PC-3 (cell line): ENCODE results near the gene RHOBTB1. TPM values are rescaled to one million over a fixed set of nuclear protein-coding genes. Genes with fewer than 3 reads are reported as not detected.

ENCODE experiments used
- ATAC-seq: fragments of 200-7000 bp; cut with Tn5 transposase; 2 replicates; pipeline ENCODE4 v1.9.1; 2020; ENCODE audit warnings: mild to moderate bottlenecking, moderate library complexity
- BruUV-seq: library from RNA; stranded (reverse); fragments of 400-500 nt; replicated peaks from 2 replicates; lab custom pipeline; 2021; lab: Mats Ljungman, UMichigan
- CTCF ChIA-PET: fragments of 300-600 bp; sonication (Branson Sonifier 250); formaldehyde crosslinking; loops from one replicate; lab custom pipeline; 2022; ENCODE audit warnings: antibody characterized with exemption; lab: Charles Lee
- POLR2A ChIA-PET: fragments of 300-600 bp; sonication (Branson Sonifier 250); formaldehyde crosslinking; loops from one replicate; lab custom pipeline; 2022; ENCODE audit warnings: antibody characterized with exemption; ENCODE audit not compliant: unreplicated experiment; lab: Charles Lee
- DNase-seq: peaks from one replicate; pipeline ENCODE4 v3.0.0-alpha.2; 2015
- H2AFZ ChIP-seq: fragments of 300-600 bp; sonication (generic); 2 replicates; pipeline ENCODE4 v1.6.0; 2016; ENCODE audit warnings: antibody characterized with exemption, low read length
- H3F3A ChIP-seq: fragments of 300-600 bp; sonication (generic); one replicate; pipeline ENCODE4 v1.6.0; 2017; ENCODE audit warnings: antibody characterized with exemption, low read length, control low read depth, mild to moderate bottlenecking; ENCODE audit not compliant: unreplicated experiment
- H3K27ac ChIP-seq: fragments of 300-600 bp; sonication (generic); 2 replicates; pipeline ENCODE4 v1.5.1; 2016; ENCODE audit warnings: mild to moderate bottlenecking, low read length
- H3K27me3 ChIP-seq: fragments of 300-600 bp; sonication (generic); 2 replicates; pipeline ENCODE4 v1.6.1; 2016; ENCODE audit warnings: low read length, mixed read lengths
- H3K36me3 ChIP-seq: fragments of 300-600 bp; sonication (generic); 2 replicates; pipeline ENCODE4 v1.6.1; 2016; ENCODE audit warnings: low read depth, mixed run types, low read length, mixed read lengths
- H3K4me1 ChIP-seq: fragments of 300-600 bp; sonication (generic); 2 replicates; pipeline ENCODE4 v1.5.1; 2016; ENCODE audit warnings: low read length; ENCODE audit not compliant: insufficient read depth
- H3K4me2 ChIP-seq: fragments of 300-600 bp; sonication (generic); 2 replicates; pipeline ENCODE4 v1.6.0; 2016; ENCODE audit warnings: low read length
- H3K4me3 ChIP-seq: fragments of 300-600 bp; sonication (generic); 2 replicates; pipeline ENCODE4 v1.5.1; 2016; ENCODE audit warnings: mild to moderate bottlenecking, low read length, mixed read lengths
- H3K79me2 ChIP-seq: fragments of 300-600 bp; sonication (generic); 2 replicates; pipeline ENCODE4 v1.6.1; 2017; ENCODE audit warnings: low read length, mixed read lengths
- H3K9ac ChIP-seq: fragments of 300-600 bp; sonication (generic); 2 replicates; pipeline ENCODE4 v1.6.0; 2016; ENCODE audit warnings: mild to moderate bottlenecking, low read length
- H3K9me2 ChIP-seq: fragments of 300-600 bp; sonication (generic); replicated peaks from 2 replicates; pipeline ENCODE4 v1.6.1; 2016; ENCODE audit warnings: mixed run types, low read length, mixed read lengths
- H3K9me3 ChIP-seq: fragments of 300-600 bp; sonication (generic); 2 replicates; pipeline ENCODE4 v1.6.1; 2016; ENCODE audit warnings: low read length, mixed read lengths
- H4K20me1 ChIP-seq: fragments of 300-600 bp; sonication (generic); 2 replicates; pipeline ENCODE4 v1.6.1; 2016; ENCODE audit warnings: low read length, mixed read lengths
- CTCF ChIP-seq: fragments of 300-600 bp; sonication (generic); conservative IDR thresholded peaks from 2 replicates; pipeline ENCODE4 v1.5.1; 2017; ENCODE audit warnings: antibody characterized with exemption, low read depth, mild to moderate bottlenecking, low read length
- EZH2 ChIP-seq: fragments of 300-600 bp; sonication (generic); IDR thresholded peaks from one replicate; pipeline ENCODE4 v1.6.1; 2017; ENCODE audit warnings: antibody characterized with exemption, mild to moderate bottlenecking, low read length; ENCODE audit not compliant: unreplicated experiment
- EZH2phosphoT487 ChIP-seq: fragments of 300-600 bp; sonication (generic); IDR thresholded peaks from 2 replicates; pipeline ENCODE4 v1.6.1; 2018; ENCODE audit warnings: mild to moderate bottlenecking, antibody characterized with exemption, low read length, borderline replicate concordance
- intact Hi-C: fragments of 100-400 bp; cut with micrococcal nuclease; formaldehyde crosslinking; loops from 2 replicates; pipeline ENCODE4 v1.9.0; 2023
- total RNA-seq: library from RNA; depleted of rRNA; stranded (reverse); fragments of >200 nt; gene quantifications from 2 replicates; pipeline ENCODE4 v1.2.3, GENCODE V29; 2014

Gene RHOBTB1
- total RNA-seq, 1 experiment from 2014 or later = 6.7 TPM

GRCh38 chr10:60828489-60828852 lies 115.5 kb downstream of the RHOBTB1 start:
- peak; percentile 55 for ATAC-seq

GRCh38 chr10:60827791-60828488 lies 116.0 kb downstream of the RHOBTB1 start:
- Histone ChIP-seq H3K4me2 (peak overlapping the region; percentile 1; the same call in 1 of the 2 replicates), H2AFZ (peak overlapping the region; percentile 3; the same call in 1 of the 2 replicates), H3K27me3 (no peaks in the 10 kb centered on the region), H3K36me3 (no peaks in the 10 kb centered on the region), H3K79me2 (no peaks in the 10 kb centered on the region), H3K9ac (no peak overlapping the region), H4K20me1 (no peaks in the 10 kb centered on the region), H3K27ac (no peak overlapping the region), H3K4me1 (peaks cover 8% of the 10 kb centered on the region; the same call in 1 of the 2 replicates), H3K9me3 (no peaks in the 10 kb centered on the region), H3K4me3 (no peak overlapping the region), H3F3A (no peaks in the 10 kb centered on the region), H3K9me2 (no peaks in the 10 kb centered on the region)
- no TSS peak for BruUV-seq
- DNase-seq (peak; percentile 66), ATAC-seq (peak; percentile 67)
- POLR2A ChIA-PET = no interaction called here
- CTCF ChIA-PET = no interaction called here
- intact Hi-C loops = no loop called here
- TF ChIP-seq EZH2 (no peak), EZH2phosphoT487 (no peak), CTCF (no peak)

More at GRCh38 chr10:60828489-60828852, 115.5 kb downstream of the RHOBTB1 start:
- peak; percentile 34 for DNase-seq
- H3K27me3 ChIP-seq = no peaks in the 10 kb centered on the region
- H3K9me3 ChIP-seq = no peaks in the 10 kb centered on the region
- intact Hi-C loops = no loop called here
- no peak overlapping the region for H2AFZ ChIP-seq
- peaks cover 8% of the 10 kb centered on the region; the same call in 1 of the 2 replicates for H3K4me1 ChIP-seq
- H3K9ac ChIP-seq = no peak overlapping the region
- H3K4me3 ChIP-seq = no peak overlapping the region
- no peak overlapping the region for H3K27ac ChIP-seq
- H3K79me2 ChIP-seq = no peaks in the 10 kb centered on the region
- no peaks in the 10 kb centered on the region for H3K9me2 ChIP-seq
- H4K20me1 ChIP-seq = no peaks in the 10 kb centered on the region
- ChIA-PET CTCF (no interaction called here), POLR2A (no interaction called here)
- no peaks in the 10 kb centered on the region for H3F3A ChIP-seq
- no peak overlapping the region for H3K4me2 ChIP-seq
- H3K36me3 ChIP-seq = no peaks in the 10 kb centered on the region
- BruUV-seq = no TSS peak
- TF ChIP-seq EZH2 (no peak), CTCF (no peak), EZH2phosphoT487 (no peak)

- ChIA-PET CTCF (no interaction called here), POLR2A (no interaction called here)
- intact Hi-C loops = no loop called here
- Histone ChIP-seq H3K27ac (no peak overlapping the region), H3K9ac (no peak overlapping the region), H2AFZ (no peak overlapping the region), H3K4me2 (no peak overlapping the region), H3K4me1 (peaks cover 8% of the 10 kb centered on the region; the same call in 1 of the 2 replicates), H3K36me3 (no peaks in the 10 kb centered on the region), H3K9me3 (no peaks in the 10 kb centered on the region), H3K4me3 (no peak overlapping the region), H3K27me3 (no peaks in the 10 kb centered on the region), H3K79me2 (no peaks in the 10 kb centered on the region), H4K20me1 (no peaks in the 10 kb centered on the region), H3F3A (no peaks in the 10 kb centered on the region), H3K9me2 (no peaks in the 10 kb centered on the region)
- TF ChIP-seq EZH2 (no peak), EZH2phosphoT487 (no peak), CTCF (no peak)
- no peak for ATAC-seq
- BruUV-seq = no TSS peak
- no peak for DNase-seq
These were observed 118.5 kb downstream of the RHOBTB1 start for GRCh38 chr10:60825520-60825919.
